GM21529 (cell line): ENCODE data around the gene LLGL2.
"Not testable (repeated sequence)": the region's sequence is repeated elsewhere in the genome, so short reads cannot be mapped to it uniquely, and the experiment has no call there.

Source experiments
- ATAC-seq: cut with Tn5 transposase; IDR thresholded peaks from one replicate; pipeline ENCODE4 v1.9.1; 2021; ENCODE audit not compliant: unreplicated experiment

Gene LLGL2

GRCh38 chr17:75566834-75567233 lies 41.3 kb downstream of the LLGL2 start:
- ATAC-seq = no peak

DNA sequence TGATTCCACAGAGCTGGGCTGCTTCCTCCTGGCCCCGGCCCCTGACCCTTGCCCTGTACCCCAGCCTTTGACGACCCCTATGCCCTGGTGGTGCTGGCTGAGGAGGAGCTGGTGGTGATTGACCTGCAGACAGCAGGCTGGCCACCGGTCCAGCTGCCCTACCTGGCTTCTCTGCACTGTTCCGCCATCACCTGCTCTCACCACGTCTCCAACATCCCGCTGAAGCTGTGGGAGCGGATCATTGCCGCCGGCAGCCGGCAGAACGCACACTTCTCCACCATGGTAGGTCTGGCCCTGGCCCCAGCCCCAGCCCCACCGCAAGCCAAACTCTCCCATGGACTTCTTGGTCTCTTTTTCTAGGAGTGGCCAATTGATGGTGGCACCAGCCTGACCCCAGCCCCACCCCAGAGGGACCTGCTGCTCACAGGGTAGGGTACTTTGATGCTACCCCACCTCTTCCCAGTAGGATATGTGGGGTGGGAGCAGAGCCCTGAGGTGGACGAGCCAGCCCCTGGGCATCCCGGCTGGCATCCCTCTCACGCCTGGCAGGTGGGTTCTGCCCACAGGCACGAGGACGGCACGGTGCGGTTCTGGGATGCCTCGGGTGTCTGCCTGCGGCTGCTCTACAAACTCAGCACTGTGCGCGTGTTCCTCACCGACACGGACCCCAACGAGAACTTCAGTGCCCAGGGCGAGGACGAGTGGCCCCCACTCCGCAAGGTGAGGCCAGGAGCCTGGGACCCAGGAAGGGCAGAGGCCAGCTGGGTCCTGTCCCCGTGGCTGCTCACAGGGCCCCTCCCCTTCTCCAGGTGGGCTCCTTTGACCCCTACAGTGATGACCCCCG lies 43.1 kb downstream of the LLGL2 start:
- ATAC-seq = no peak

- ATAC-seq = no peak
These were observed 44.7 kb downstream of the LLGL2 start for GRCh38 chr17:75570034-75570676.

DNA sequence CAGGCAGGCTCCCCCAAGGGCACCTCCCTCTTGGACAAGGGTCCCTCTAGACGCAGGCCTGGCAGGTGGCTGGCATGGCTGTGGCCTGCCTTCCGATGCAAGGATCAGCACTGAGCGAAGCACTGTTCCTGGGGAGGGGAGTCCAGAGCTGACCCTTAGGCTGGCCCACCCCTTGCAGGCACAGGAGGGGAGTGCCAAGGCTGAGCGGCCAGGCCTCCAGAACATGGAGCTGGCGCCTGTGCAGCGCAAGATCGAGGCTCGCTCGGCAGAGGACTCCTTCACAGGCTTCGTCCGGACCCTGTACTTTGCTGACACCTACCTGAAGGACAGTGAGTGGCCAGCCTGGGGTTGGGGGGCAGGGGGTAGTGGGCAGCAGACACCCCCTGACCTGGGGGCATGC lies 45.3 kb downstream of the LLGL2 start:
- no peak for ATAC-seq

- ATAC-seq = no peak
These were observed 45.8 kb downstream of the LLGL2 start for GRCh38 chr17:75571197-75571884.

GRCh38 chr17:75571885-75572215 lies 46.4 kb downstream of the LLGL2 start:
- no peak for ATAC-seq

DNA sequence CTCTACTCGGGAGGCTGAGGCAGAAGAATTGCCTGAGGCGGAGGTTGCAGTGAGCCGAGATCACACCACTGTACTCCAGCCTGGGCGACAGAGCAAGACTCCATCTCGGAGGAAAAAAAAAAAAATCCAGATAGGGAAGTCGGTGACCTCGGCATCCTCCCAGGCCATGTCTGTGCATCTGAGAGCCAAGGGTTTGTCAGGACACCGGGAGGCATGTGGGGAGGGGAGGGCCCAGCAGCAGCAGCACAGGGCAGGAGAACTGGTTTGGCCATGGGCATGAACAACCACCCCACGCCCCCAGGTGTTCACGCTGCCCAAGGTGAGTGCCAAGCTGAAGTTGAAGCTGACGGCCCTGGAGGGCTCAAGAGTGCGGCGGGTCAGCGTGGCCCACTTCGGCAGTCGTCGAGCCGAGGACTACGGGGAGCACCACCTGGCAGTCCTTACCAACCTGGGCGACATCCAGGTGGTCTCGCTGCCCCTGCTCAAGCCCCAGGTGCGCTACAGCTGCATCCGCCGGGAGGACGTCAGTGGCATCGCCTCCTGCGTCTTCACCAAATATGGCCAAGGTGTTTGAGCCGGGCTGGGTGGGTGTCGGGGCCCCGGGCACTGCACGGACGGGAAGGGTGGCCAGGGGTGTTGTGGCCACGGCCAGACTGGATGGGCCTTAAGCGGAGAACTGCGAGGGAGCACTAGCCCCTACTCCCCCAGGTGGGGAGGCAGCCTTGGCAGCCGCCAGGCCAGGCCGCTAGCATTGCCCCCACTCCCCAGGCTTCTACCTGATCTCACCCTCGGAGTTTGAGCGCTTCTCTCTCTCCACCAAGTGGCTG lies 47.4 kb downstream of the LLGL2 start:
- no peak for ATAC-seq

- no peak for ATAC-seq
These were observed 48.1 kb downstream of the LLGL2 start for GRCh38 chr17:75573540-75573957.

DNA sequence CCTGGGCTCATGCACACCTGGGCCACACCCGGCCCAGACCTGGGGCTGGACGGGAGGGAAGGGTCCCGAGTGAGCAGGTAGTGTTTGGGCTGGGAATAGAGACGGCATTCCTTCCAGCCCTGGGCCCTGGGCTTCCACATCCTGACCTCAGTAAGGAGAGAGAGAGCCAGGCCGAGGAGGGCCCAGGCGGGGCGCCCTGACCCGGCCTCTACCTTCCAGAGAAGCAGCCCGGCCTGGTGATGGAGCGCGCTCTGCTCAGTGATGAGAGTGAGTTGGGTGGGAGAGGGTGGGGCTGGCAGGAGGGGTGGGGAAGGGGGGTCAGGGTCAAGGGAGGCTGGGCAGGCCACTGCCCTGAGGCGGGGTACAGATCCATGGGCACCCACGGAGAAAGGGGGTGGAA lies 48.5 kb downstream of the LLGL2 start:
- ATAC-seq = no peak

GRCh38 chr17:75574404-75575036 lies 49.0 kb downstream of the LLGL2 start:
- no peak for ATAC-seq

DNA sequence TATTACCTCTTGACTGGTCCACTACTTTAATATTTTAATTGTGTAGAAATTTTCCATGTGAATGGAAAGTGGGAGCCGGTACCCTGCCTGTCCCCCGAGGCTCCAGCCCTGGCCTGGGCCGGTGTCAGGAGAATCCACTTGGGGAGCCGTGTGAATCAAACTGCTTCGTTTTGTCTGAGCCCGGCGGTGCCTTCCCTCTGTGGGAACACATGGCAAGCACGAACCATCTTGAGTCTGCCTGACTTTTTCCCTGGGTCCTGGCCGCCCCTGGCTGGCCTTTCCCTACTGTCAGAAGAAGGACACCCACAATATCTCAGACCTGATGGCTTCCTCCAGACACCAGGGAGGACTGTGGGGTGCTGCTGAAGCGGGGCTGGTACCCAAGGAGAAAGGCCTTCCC lies 49.7 kb downstream of the LLGL2 start:
- no peak for ATAC-seq

DNA sequence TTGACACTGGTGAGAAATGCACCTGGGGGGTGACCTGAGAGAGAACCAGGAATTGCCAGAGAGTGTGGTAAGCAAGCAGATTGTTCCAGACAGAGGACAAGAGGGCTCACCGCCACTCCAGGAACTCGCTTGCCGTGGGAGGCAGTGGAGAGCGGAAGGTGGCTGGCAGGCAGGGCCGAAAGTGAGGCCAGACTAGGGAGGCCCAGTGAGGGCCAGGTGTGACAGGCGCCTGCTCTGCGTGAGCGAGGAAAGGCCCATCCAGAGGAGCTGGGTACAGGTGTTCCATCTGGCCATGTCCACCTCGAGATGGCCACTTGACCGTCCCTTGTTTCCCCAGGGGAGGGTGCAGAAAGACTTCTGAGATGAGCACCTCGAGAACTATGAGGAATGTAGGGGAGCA lies 50.2 kb downstream of the LLGL2 start:
- ATAC-seq = no peak

- no peak for ATAC-seq
These were observed 51.2 kb downstream of the LLGL2 start for GRCh38 chr17:75576661-75577060.

GRCh38 chr17:75581121-75581725 lies 55.7 kb downstream of the LLGL2 start:
- not testable (repeated sequence) for ATAC-seq

- ATAC-seq = not testable (repeated sequence)
These were observed 57.7 kb downstream of the LLGL2 start for GRCh38 chr17:75583197-75583596.

DNA sequence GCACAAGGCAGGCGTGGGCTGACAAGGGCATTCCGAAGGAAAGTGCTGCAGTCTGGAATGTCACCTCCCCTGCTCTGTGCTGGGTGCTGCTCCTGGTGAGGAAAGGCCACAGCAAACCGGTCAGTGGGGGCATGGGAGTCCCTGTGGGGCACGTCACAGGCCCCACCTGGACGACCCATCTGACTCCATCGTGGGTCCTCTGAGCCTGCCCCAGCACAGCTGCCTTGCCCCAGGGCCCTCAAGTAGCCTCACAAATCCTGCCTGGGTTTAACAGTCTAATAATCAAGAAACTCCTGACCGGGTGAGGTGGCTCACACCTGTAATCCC lies 59.3 kb downstream of the LLGL2 start:
- no peak for ATAC-seq

GRCh38 chr17:75587675-75588595 lies 62.4 kb downstream of the LLGL2 start, which contains the start of gene MYO15B:
MYO15B (plus strand) TSS chr17:75587800; CDS start chr17:75588058, 258 bp downstream.
- no peak for ATAC-seq

GRCh38 chr17:75588596-75589011 lies 63.1 kb downstream of the LLGL2 start:
- ATAC-seq = no peak
